GM23338 (cell line): ENCODE measurements around the gene DRC3. TPM values are rescaled to one million over a fixed set of nuclear protein-coding genes. Genes with fewer than 3 reads are reported as not detected.

Experiments used
- ATAC-seq: fragments of 200-7000 bp; cut with Tn5 transposase; 3 replicates; pipeline ENCODE4 v1.9.1; 2020
- DNase-seq: peaks from one replicate; pipeline ENCODE4 v3.0.0-alpha.2; 2015; ENCODE audit warnings: low spot score
- H2AFZ ChIP-seq: fragments of 200-600 bp; sonication (generic); 2 replicates; pipeline ENCODE4 v1.8.0; 2016; ENCODE audit warnings: antibody characterized with exemption, mild to moderate bottlenecking, moderate library complexity
- H3F3A ChIP-seq: fragments of 200-600 bp; sonication (generic); replicated peaks from 2 replicates; pipeline ENCODE4 v1.8.0; 2017; ENCODE audit warnings: antibody characterized with exemption, mixed run types, low read depth
- H3K27ac ChIP-seq: fragments of 200-600 bp; sonication (generic); 2 replicates; pipeline ENCODE4 v1.6.1; 2016; ENCODE audit warnings: low read depth
- H3K27me3 ChIP-seq: fragments of 200-600 bp; sonication (generic); 2 replicates; pipeline ENCODE4 v1.8.0; 2016; ENCODE audit warnings: mild to moderate bottlenecking, mixed run types, moderate library complexity; ENCODE audit not compliant: insufficient read depth
- H3K36me3 ChIP-seq: fragments of 200-600 bp; sonication (generic); 2 replicates; pipeline ENCODE4 v1.8.0; 2016; ENCODE audit warnings: mild to moderate bottlenecking; ENCODE audit not compliant: insufficient read depth
- H3K4me1 ChIP-seq: fragments of 200-600 bp; sonication (generic); 2 replicates; pipeline ENCODE4 v1.8.0; 2016; ENCODE audit warnings: mild to moderate bottlenecking, moderate library complexity; ENCODE audit not compliant: insufficient read depth
- H3K4me2 ChIP-seq: fragments of 200-600 bp; sonication (generic); 2 replicates; pipeline ENCODE4 v1.7.1; 2017; ENCODE audit warnings: mixed run types
- H3K4me3 ChIP-seq: fragments of 200-600 bp; sonication (generic); 2 replicates; pipeline ENCODE4 v1.6.1; 2016; ENCODE audit warnings: mixed run types
- H3K79me2 ChIP-seq: fragments of 200-600 bp; sonication (generic); replicated peaks from 2 replicates; pipeline ENCODE4 v1.8.0; 2017; ENCODE audit warnings: mild to moderate bottlenecking; ENCODE audit not compliant: insufficient read depth
- H3K9me2 ChIP-seq: fragments of 200-600 bp; sonication (generic); 2 replicates; pipeline ENCODE4 v1.8.0; 2017; ENCODE audit not compliant: insufficient read depth
- H4K20me1 ChIP-seq: fragments of 200-600 bp; sonication (generic); replicated peaks from 2 replicates; pipeline ENCODE4 v1.8.0; 2017; ENCODE audit warnings: mild to moderate bottlenecking; ENCODE audit not compliant: insufficient read depth
- H3K27ac Mint-ChIP-seq: 2 replicates; pipeline ENCODE4 v1.8.0; 2020; ENCODE audit warnings: inconsistent platforms, mild to moderate bottlenecking, moderate library complexity, mixed read lengths
- H3K27me3 Mint-ChIP-seq: 3 replicates; pipeline ENCODE4 v1.8.0; 2022; ENCODE audit warnings: low read depth, mild to moderate bottlenecking, moderate library complexity, mixed read lengths, inconsistent platforms; ENCODE audit not compliant: insufficient read depth, poor library complexity
- H3K36me3 Mint-ChIP-seq: 3 replicates; pipeline ENCODE4 v1.8.0; 2021; ENCODE audit warnings: low read depth, mild to moderate bottlenecking, inconsistent platforms, moderate library complexity, mixed read lengths
- H3K4me1 Mint-ChIP-seq: 3 replicates; pipeline ENCODE4 v1.8.0; 2020; ENCODE audit warnings: mild to moderate bottlenecking, inconsistent platforms, mixed read lengths
- H3K4me3 Mint-ChIP-seq: 3 replicates; pipeline ENCODE4 v1.8.0; 2021; ENCODE audit warnings: moderate library complexity, mild to moderate bottlenecking, inconsistent platforms, mixed read lengths
- H3K9me3 Mint-ChIP-seq: 3 replicates; pipeline ENCODE4 v1.8.0; 2020; ENCODE audit warnings: moderate library complexity, mild to moderate bottlenecking, inconsistent platforms, mixed read lengths
- CREB1 ChIP-seq: fragments of 250-450 bp; sonication (Bioruptor Pico); IDR thresholded peaks from 2 replicates; pipeline ENCODE4 v1.5.0; 2020; ENCODE audit warnings: low read depth, mild to moderate bottlenecking, moderate library complexity
- JUNB ChIP-seq: IDR thresholded peaks from one replicate; pipeline ENCODE4 v1.6.1; 2016; ENCODE audit warnings: antibody characterized with exemption; ENCODE audit not compliant: unreplicated experiment
- NANOG ChIP-seq: IDR thresholded peaks from 2 replicates; pipeline ENCODE4 v1.6.1; 2016; ENCODE audit warnings: antibody characterized with exemption, borderline replicate concordance
- POLR2AphosphoS5 ChIP-seq: IDR thresholded peaks from 2 replicates; pipeline ENCODE4 v1.6.1; 2016; ENCODE audit warnings: antibody characterized with exemption, low read depth
- STAT1 ChIP-seq: IDR thresholded peaks from one replicate; pipeline ENCODE4 v1.6.1; 2016; ENCODE audit warnings: antibody characterized with exemption; ENCODE audit not compliant: unreplicated experiment
- ZNF114 ChIP-seq: fragments of 250-450 bp; sonication (Bioruptor Pico); IDR thresholded peaks from 2 replicates; pipeline ENCODE4 v1.5.0; 2020; ENCODE audit warnings: mild to moderate bottlenecking, moderate library complexity
- polyA plus RNA-seq: library from polyadenylated mRNA; unstranded; fragments of >200 nt; fragmentation: Nextera tagmentation; extraction: Ambion mirVana; gene quantifications from 2 replicates; pipeline ENCODE4 v1.2.1, GENCODE V29; 2016
- total RNA-seq: library from RNA; depleted of rRNA; stranded (reverse); fragments of >200 nt; shearing (Covaris generic); gene quantifications from 2 replicates; pipeline ENCODE4 v1.2.3, GENCODE V29; 2014
- TF ChIP-seq, protein P1 (sequence below), 2 experiments: fragments of 200-600 bp in 1 of 2; sonication (generic) in 1 of 2; conservative IDR thresholded peaks; 2 replicates each; pipeline versions ENCODE4 v1.5.1 to v1.6.1; 2016 to 2017; ENCODE audit warnings: antibody characterized with exemption in 2 of 2, low read depth in 2 of 2, mild to moderate bottlenecking in 2 of 2, moderate library complexity in 1 of 2
- TF ChIP-seq, protein P2 (sequence below): IDR thresholded peaks from one replicate; pipeline ENCODE4 v1.6.1; 2018; ENCODE audit warnings: antibody characterized with exemption; ENCODE audit not compliant: unreplicated experiment
- TF ChIP-seq, protein P3 (sequence below): IDR thresholded peaks from 2 replicates; pipeline ENCODE4 v1.6.1; 2016; ENCODE audit warnings: antibody characterized with exemption

The DRC3 gene
- total and polyA plus RNA-seq, 2 experiments from 2014 or later = 1.1 TPM; not detected in 1

DNA sequence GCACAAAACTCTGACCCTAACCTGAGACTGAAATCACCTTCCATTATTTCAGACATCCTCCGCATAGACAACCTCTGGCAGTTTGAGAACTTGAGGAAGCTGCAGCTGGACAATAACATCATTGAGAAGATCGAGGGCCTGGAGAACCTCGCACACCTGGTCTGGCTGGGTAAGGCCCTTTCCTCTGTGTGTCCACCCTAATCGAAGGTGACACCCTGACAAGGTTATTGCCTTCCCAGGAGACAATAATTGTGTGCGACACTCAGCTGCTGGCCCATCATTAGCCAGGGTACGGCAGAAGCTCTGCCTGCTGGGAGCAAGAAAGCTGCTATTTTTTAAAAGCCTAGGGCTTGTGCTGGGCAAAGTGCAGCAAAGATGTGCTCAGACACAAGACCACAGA is 11.1 kb downstream of the DRC3 start:
- Mint-ChIP-seq H3K36me3 (no peaks in the 10 kb centered on the region), H3K4me1 (no peaks in the 10 kb centered on the region), H3K27me3 (peaks cover 4% of the 10 kb centered on the region), H3K27ac (no peak overlapping the region), H3K4me3 (no peak overlapping the region), H3K9me3 (no peaks in the 10 kb centered on the region)
- H3K79me2 ChIP-seq = no peaks in the 10 kb centered on the region
- H3K4me3 ChIP-seq = no peak overlapping the region
- H3K27ac ChIP-seq = no peak overlapping the region
- H3K9me2 ChIP-seq = no peaks in the 10 kb centered on the region
- no peaks in the 10 kb centered on the region for H4K20me1 ChIP-seq
- H3K4me2 ChIP-seq = no peak overlapping the region
- TF ChIP-seq, protein P1, sequence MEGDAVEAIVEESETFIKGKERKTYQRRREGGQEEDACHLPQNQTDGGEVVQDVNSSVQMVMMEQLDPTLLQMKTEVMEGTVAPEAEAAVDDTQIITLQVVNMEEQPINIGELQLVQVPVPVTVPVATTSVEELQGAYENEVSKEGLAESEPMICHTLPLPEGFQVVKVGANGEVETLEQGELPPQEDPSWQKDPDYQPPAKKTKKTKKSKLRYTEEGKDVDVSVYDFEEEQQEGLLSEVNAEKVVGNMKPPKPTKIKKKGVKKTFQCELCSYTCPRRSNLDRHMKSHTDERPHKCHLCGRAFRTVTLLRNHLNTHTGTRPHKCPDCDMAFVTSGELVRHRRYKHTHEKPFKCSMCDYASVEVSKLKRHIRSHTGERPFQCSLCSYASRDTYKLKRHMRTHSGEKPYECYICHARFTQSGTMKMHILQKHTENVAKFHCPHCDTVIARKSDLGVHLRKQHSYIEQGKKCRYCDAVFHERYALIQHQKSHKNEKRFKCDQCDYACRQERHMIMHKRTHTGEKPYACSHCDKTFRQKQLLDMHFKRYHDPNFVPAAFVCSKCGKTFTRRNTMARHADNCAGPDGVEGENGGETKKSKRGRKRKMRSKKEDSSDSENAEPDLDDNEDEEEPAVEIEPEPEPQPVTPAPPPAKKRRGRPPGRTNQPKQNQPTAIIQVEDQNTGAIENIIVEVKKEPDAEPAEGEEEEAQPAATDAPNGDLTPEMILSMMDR (conservative IDR thresholded peaks at IDR 0.05; ENCODE audit: low read depth in 2 of 2) = no peak
- no peak for TF ChIP-seq NANOG
- no peak for TF ChIP-seq JUNB
- no peak for TF ChIP-seq STAT1
- TF ChIP-seq, protein P2, sequence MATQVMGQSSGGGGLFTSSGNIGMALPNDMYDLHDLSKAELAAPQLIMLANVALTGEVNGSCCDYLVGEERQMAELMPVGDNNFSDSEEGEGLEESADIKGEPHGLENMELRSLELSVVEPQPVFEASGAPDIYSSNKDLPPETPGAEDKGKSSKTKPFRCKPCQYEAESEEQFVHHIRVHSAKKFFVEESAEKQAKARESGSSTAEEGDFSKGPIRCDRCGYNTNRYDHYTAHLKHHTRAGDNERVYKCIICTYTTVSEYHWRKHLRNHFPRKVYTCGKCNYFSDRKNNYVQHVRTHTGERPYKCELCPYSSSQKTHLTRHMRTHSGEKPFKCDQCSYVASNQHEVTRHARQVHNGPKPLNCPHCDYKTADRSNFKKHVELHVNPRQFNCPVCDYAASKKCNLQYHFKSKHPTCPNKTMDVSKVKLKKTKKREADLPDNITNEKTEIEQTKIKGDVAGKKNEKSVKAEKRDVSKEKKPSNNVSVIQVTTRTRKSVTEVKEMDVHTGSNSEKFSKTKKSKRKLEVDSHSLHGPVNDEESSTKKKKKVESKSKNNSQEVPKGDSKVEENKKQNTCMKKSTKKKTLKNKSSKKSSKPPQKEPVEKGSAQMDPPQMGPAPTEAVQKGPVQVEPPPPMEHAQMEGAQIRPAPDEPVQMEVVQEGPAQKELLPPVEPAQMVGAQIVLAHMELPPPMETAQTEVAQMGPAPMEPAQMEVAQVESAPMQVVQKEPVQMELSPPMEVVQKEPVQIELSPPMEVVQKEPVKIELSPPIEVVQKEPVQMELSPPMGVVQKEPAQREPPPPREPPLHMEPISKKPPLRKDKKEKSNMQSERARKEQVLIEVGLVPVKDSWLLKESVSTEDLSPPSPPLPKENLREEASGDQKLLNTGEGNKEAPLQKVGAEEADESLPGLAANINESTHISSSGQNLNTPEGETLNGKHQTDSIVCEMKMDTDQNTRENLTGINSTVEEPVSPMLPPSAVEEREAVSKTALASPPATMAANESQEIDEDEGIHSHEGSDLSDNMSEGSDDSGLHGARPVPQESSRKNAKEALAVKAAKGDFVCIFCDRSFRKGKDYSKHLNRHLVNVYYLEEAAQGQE = no peak
- TF ChIP-seq CREB1 (CRISPR knock-in tag) = no peak
- TF ChIP-seq ZNF114 = no peak
- no peak for TF ChIP-seq POLR2AphosphoS5
- TF ChIP-seq, protein P3, sequence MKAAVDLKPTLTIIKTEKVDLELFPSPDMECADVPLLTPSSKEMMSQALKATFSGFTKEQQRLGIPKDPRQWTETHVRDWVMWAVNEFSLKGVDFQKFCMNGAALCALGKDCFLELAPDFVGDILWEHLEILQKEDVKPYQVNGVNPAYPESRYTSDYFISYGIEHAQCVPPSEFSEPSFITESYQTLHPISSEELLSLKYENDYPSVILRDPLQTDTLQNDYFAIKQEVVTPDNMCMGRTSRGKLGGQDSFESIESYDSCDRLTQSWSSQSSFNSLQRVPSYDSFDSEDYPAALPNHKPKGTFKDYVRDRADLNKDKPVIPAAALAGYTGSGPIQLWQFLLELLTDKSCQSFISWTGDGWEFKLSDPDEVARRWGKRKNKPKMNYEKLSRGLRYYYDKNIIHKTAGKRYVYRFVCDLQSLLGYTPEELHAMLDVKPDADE = no peak
- no peaks in the 10 kb centered on the region for H3F3A ChIP-seq
- ATAC-seq (no peak), DNase-seq (no peak)
- no peak overlapping the region for H2AFZ ChIP-seq
- no peaks in the 10 kb centered on the region for H3K36me3 ChIP-seq
- no peaks in the 10 kb centered on the region for H3K4me1 ChIP-seq
- H3K27me3 ChIP-seq = no peaks in the 10 kb centered on the region

DNA sequence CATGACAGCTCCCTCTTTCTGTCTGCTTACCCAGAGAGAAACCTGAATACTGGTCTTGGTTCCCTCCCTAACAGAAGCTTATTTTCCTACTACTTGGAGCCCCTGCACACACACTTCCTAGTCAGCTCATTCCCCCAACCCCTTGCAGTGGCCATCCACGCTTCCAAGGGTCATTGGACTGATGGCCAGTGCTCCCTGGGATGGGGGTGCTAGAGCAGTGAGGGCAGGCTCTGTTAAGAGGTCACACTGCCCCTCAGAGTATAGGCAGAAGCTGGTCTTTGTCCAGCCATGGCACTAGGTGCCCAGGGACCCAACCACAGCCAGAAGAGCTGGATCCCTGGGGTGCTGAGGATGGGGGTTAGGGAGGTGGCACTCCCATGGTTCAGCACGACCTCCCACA is 12.5 kb downstream of the DRC3 start:
- Histone ChIP-seq H3K4me3 (no peak overlapping the region), H3K4me1 (no peaks in the 10 kb centered on the region), H4K20me1 (no peaks in the 10 kb centered on the region), H3F3A (no peaks in the 10 kb centered on the region), H3K9me2 (no peaks in the 10 kb centered on the region), H3K27me3 (no peaks in the 10 kb centered on the region), H3K79me2 (no peaks in the 10 kb centered on the region), H3K4me2 (no peak overlapping the region), H3K27ac (no peak overlapping the region), H2AFZ (no peak overlapping the region), H3K36me3 (no peaks in the 10 kb centered on the region)
- Mint-ChIP-seq H3K27ac (no peak overlapping the region), H3K4me3 (no peak overlapping the region), H3K9me3 (no peaks in the 10 kb centered on the region), H3K36me3 (no peaks in the 10 kb centered on the region), H3K4me1 (no peaks in the 10 kb centered on the region), H3K27me3 (peaks cover 3% of the 10 kb centered on the region)
- ATAC-seq (no peak), DNase-seq (no peak)
- TF ChIP-seq POLR2AphosphoS5 (no peak), JUNB (no peak)
- TF ChIP-seq, protein P3 = no peak
